NCI-H2171 (cell line): ENCODE measurements around the gene TRIM37.
"Not testable (repeated sequence)": the region's sequence is repeated elsewhere in the genome, so short reads cannot be mapped to it uniquely, and the experiment has no call there.

Experiments
- DNase-seq: peaks from one replicate; lab custom pipeline; 2025; lab: John Stamatoyannopoulos, UW

TRIM37 gene

GRCh38 chr17:58991718-58992331 is 114.9 kb downstream of the TRIM37 start:
- DNase-seq, result no peak

GRCh38 chr17:58989629-58990028 is 117.1 kb downstream of the TRIM37 start:
- DNase-seq, result no peak

- no peak for DNase-seq
These were observed 120.7 kb downstream of the TRIM37 start for GRCh38 chr17:58985971-58986370.

- DNase-seq, result no peak
These were observed 121.3 kb downstream of the TRIM37 start for GRCh38 chr17:58985367-58985766.

GRCh38 chr17:58982626-58983025 is 124.1 kb downstream of the TRIM37 start:
- no peak for DNase-seq

GRCh38 chr17:58980706-58981481 is 125.8 kb downstream of the TRIM37 start:
- DNase-seq, result no peak

GRCh38 chr17:58976541-58976940 is 130.1 kb downstream of the TRIM37 start:
- DNase-seq, result no peak

GRCh38 chr17:58974354-58974753 is 132.3 kb downstream of the TRIM37 start:
- DNase-seq, result no peak

- no peak for DNase-seq
These were observed 135.8 kb downstream of the TRIM37 start for GRCh38 chr17:58970609-58971450.

GRCh38 chr17:58969612-58970011 is 137.1 kb downstream of the TRIM37 start:
- no peak for DNase-seq

GRCh38 chr17:58969156-58969555 is 137.5 kb downstream of the TRIM37 start:
- peak; percentile 23 for DNase-seq

- DNase-seq, result no peak
These were observed 138.1 kb downstream of the TRIM37 start for GRCh38 chr17:58968426-58969061.

GRCh38 chr17:58966208-58966607 is 140.5 kb downstream of the TRIM37 start:
- DNase-seq, result no peak

GRCh38 chr17:58965221-58965620 is 141.5 kb downstream of the TRIM37 start:
- no peak for DNase-seq

- no peak for DNase-seq
These were observed 146.6 kb downstream of the TRIM37 start for GRCh38 chr17:58960068-58960467.

- DNase-seq, result not testable (repeated sequence)
These were observed 149.0 kb downstream of the TRIM37 start for GRCh38 chr17:58957725-58958073.

GRCh38 chr17:58956997-58957724 is 149.5 kb downstream of the TRIM37 start:
- DNase-seq, result no peak

- not testable (repeated sequence) for DNase-seq
These were observed 152.3 kb downstream of the TRIM37 start for GRCh38 chr17:58954358-58954757.

GRCh38 chr17:58947824-58948223 is 158.9 kb downstream of the TRIM37 start:
- DNase-seq, result no peak

- no peak for DNase-seq
These were observed 159.3 kb downstream of the TRIM37 start for GRCh38 chr17:58947411-58947810.

- DNase-seq, result no peak
These were observed 162.5 kb downstream of the TRIM37 start for GRCh38 chr17:58944166-58944565.

GRCh38 chr17:58936295-58936694 is 170.4 kb downstream of the TRIM37 start:
- no peak for DNase-seq
